ENCODE data around the gene PDE4B.

The PDE4B gene

GRCh38 chr1:66137235-66137634 is 344.5 kb downstream of the PDE4B start:
- Mint-ChIP-seq H3K27me3 (peaks cover 6% of the 10 kb centered on the region), H3K27ac (no peak overlapping the region), H3K36me3 (ENCODE audit: low read depth) (no peaks in the 10 kb centered on the region), H3K4me1 (ENCODE audit: low read depth) (peaks cover 10% of the 10 kb centered on the region), H3K4me3 (no peak overlapping the region), H3K9me3 (no peaks in the 10 kb centered on the region)

DNA sequence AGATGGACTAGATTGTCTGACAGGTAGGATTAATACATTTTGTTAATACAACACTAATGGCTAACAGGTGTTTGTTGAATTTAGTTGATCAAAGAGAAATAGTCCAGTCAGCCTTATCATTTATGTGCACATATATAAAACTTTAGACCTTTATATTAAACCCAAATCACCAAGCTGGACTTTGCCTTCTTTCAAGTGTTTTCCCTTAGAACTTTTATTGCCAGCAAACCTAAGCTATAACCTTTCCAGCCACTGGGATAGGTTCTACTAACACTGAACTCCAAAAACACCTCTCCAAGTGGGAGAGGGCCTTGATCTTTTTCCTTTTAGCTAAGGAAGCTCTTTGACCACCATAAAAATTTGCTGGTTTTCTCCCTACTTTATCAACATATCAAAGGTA is 345.9 kb downstream of the PDE4B start:
- H3K9me3 Mint-ChIP-seq, result no peaks in the 10 kb centered on the region
- H3K27ac Mint-ChIP-seq, result no peak overlapping the region
- no peaks in the 10 kb centered on the region for H3K36me3 Mint-ChIP-seq (ENCODE audit: low read depth)
- peaks cover 10% of the 10 kb centered on the region for H3K4me1 Mint-ChIP-seq (ENCODE audit: low read depth)
- H3K4me3 Mint-ChIP-seq, result no peak overlapping the region
- H3K27me3 Mint-ChIP-seq, result peaks cover 6% of the 10 kb centered on the region

DNA sequence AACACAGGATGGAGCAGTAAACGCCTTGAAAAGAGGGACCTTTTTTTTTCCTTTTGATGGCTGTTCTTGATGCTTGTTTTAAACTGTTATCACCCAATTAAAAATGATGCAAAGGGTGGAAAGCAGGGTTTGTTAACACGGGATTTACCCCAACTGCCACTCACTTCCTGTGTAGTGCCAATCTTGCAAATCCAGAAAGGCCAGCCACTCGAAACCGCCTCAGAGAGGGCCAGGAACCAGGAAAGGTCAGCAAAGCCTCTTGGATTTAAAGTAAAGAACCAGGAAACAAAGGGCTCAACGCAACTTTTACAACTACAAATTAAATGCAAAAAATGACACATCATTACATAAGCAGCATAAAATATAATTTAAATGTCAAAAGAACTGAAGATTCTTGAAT is 347.4 kb downstream of the PDE4B start:
- H3K27me3 Mint-ChIP-seq, result peaks cover 6% of the 10 kb centered on the region
- no peak overlapping the region for H3K4me3 Mint-ChIP-seq
- H3K27ac Mint-ChIP-seq, result no peak overlapping the region
- no peaks in the 10 kb centered on the region for H3K9me3 Mint-ChIP-seq
- peaks cover 10% of the 10 kb centered on the region for H3K4me1 Mint-ChIP-seq (ENCODE audit: low read depth)
- no peaks in the 10 kb centered on the region for H3K36me3 Mint-ChIP-seq (ENCODE audit: low read depth)

GRCh38 chr1:66143651-66144050 is 351.0 kb downstream of the PDE4B start:
- H3K36me3 Mint-ChIP-seq (ENCODE audit: low read depth), result no peaks in the 10 kb centered on the region
- H3K4me1 Mint-ChIP-seq (ENCODE audit: low read depth), result no peaks in the 10 kb centered on the region
- H3K9me3 Mint-ChIP-seq, result no peaks in the 10 kb centered on the region
- H3K4me3 Mint-ChIP-seq, result no peak overlapping the region
- no peak overlapping the region for H3K27ac Mint-ChIP-seq
- H3K27me3 Mint-ChIP-seq, result peaks cover 8% of the 10 kb centered on the region

DNA sequence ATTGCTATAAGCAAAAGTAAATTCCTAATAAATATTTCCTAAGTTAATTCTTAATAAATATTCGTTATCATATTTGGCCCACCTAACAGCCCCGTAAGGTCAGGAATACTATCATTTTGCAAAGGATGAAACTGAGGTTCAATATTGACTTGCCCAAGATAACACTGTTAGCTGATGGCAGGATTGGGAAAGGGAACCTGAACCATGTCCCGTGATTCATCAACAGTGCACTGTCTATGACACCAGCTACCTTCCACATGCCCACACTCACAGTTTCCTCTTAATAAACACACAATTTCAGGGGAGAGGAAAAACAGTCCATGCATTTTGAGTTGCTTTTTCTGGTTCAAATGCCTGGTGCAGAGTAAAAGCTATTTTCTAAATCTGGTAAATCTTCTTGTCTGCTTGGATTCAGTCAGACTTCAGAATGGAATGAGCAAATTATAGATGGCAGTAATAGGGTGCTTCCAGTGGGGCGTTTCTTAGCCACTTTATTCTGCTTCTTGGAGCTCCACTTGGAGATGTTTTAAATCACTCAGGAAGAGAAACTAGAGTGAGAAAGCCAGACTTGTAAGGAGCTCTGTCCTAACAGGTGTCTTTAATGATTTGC is 354.6 kb downstream of the PDE4B start:
- Mint-ChIP-seq H3K27ac (no peak overlapping the region), H3K36me3 (ENCODE audit: low read depth) (no peaks in the 10 kb centered on the region), H3K4me1 (ENCODE audit: low read depth) (no peaks in the 10 kb centered on the region), H3K27me3 (peaks cover 17% of the 10 kb centered on the region), H3K4me3 (no peak overlapping the region), H3K9me3 (no peaks in the 10 kb centered on the region)

GRCh38 chr1:66152034-66152433 is 359.3 kb downstream of the PDE4B start:
- Mint-ChIP-seq H3K36me3 (ENCODE audit: low read depth) (no peaks in the 10 kb centered on the region), H3K27ac (no peak overlapping the region), H3K4me1 (ENCODE audit: low read depth) (no peaks in the 10 kb centered on the region), H3K27me3 (peaks cover 28% of the 10 kb centered on the region), H3K4me3 (no peak overlapping the region), H3K9me3 (no peaks in the 10 kb centered on the region)

GRCh38 chr1:66154394-66154793 is 361.7 kb downstream of the PDE4B start:
- Mint-ChIP-seq H3K36me3 (ENCODE audit: low read depth) (no peaks in the 10 kb centered on the region), H3K4me1 (ENCODE audit: low read depth) (no peaks in the 10 kb centered on the region), H3K9me3 (no peaks in the 10 kb centered on the region), H3K27me3 (peaks cover 32% of the 10 kb centered on the region), H3K4me3 (no peak overlapping the region), H3K27ac (no peak overlapping the region)

GRCh38 chr1:66156144-66156543 is 363.4 kb downstream of the PDE4B start:
- Mint-ChIP-seq H3K36me3 (ENCODE audit: low read depth) (no peaks in the 10 kb centered on the region), H3K27me3 (peaks cover 33% of the 10 kb centered on the region)

GRCh38 chr1:66159800-66160199 is 367.1 kb downstream of the PDE4B start:
- H3K4me1 Mint-ChIP-seq (ENCODE audit: low read depth), result no peaks in the 10 kb centered on the region
- no peaks in the 10 kb centered on the region for H3K9me3 Mint-ChIP-seq
- H3K27me3 Mint-ChIP-seq, result peaks cover 24% of the 10 kb centered on the region
- H3K4me3 Mint-ChIP-seq, result no peak overlapping the region
- H3K36me3 Mint-ChIP-seq (ENCODE audit: low read depth), result no peaks in the 10 kb centered on the region
- H3K27ac Mint-ChIP-seq, result no peak overlapping the region

More at GRCh38 chr1:66156144-66156543, 363.4 kb downstream of the PDE4B start:
- no peaks in the 10 kb centered on the region for H3K4me1 Mint-ChIP-seq (ENCODE audit: low read depth)
- H3K27ac Mint-ChIP-seq, result no peak overlapping the region
- no peak overlapping the region for H3K4me3 Mint-ChIP-seq
- no peaks in the 10 kb centered on the region for H3K9me3 Mint-ChIP-seq

DNA sequence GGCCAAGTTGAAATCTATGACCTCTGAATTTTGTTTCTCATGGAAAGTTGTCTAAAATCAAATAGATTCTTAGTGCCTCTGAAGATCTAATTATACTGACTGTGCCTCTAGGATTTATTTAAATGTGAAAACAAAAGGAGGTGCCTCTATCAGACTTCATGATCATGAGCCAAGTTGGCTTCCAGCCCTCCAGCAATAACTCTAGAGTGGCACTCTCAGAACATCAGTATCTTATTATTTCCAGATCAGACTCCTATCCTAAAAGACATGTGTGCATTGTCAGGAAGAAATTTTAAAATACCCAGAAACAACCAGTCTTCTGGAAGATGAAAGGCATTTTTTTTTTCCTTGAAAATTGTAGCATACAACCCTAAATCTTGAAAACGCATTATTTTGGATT is 368.0 kb downstream of the PDE4B start:
- Mint-ChIP-seq H3K4me1 (ENCODE audit: low read depth) (no peaks in the 10 kb centered on the region), H3K4me3 (no peak overlapping the region), H3K27me3 (peaks cover 25% of the 10 kb centered on the region), H3K27ac (no peak overlapping the region), H3K36me3 (ENCODE audit: low read depth) (no peaks in the 10 kb centered on the region), H3K9me3 (no peaks in the 10 kb centered on the region)

- Mint-ChIP-seq H3K27ac (no peak overlapping the region), H3K36me3 (ENCODE audit: low read depth) (no peaks in the 10 kb centered on the region), H3K27me3 (peaks cover 28% of the 10 kb centered on the region), H3K4me1 (ENCODE audit: low read depth) (peaks cover 21% of the 10 kb centered on the region), H3K9me3 (peaks cover 4% of the 10 kb centered on the region), H3K4me3 (no peak overlapping the region)
Measured at GRCh38 chr1:66166753-66167152, 374.1 kb downstream of the PDE4B start.

DNA sequence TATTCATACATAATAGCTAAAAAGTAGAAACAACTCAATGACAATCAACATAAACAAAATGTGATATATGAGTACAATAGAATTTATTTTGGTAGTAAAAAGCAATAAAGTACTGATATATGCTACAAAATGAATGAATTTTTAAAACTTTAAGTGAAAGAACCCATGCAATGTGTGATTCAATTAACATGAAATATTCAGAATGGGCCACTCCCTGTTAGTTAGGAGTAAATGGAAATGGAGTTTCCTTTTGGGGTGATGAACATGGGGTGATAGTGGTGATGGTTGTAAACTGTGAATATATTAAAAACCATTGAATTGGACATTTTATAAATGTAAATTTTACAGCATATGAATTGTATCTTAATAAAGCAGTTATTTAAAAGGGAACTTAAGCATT is 374.6 kb downstream of the PDE4B start:
- Mint-ChIP-seq H3K4me3 (no peak overlapping the region), H3K27me3 (peaks cover 28% of the 10 kb centered on the region), H3K36me3 (ENCODE audit: low read depth) (no peaks in the 10 kb centered on the region)

DNA sequence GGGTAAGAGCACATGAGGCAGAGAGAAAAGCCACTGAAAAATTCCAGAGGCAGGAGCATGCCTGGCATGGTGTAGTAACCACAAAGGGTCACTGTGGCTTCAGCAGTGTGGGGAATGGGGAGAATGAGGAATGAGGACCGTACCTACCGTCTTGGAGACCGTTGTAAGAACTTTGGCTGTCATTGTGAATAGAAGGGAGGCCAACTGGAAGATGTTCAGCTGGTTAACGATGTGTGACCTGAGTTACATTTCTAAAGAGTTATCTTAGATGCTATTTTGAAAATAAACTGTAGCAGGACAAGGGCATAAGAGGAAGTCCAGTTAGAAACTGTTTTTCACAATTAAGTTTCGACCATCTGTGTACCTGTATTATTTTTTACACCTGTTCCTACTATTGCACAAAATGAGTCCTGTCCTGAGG is 375.8 kb downstream of the PDE4B start:
- Mint-ChIP-seq H3K36me3 (ENCODE audit: low read depth) (no peaks in the 10 kb centered on the region), H3K27ac (no peak overlapping the region), H3K4me3 (no peak overlapping the region), H3K4me1 (ENCODE audit: low read depth) (peaks cover 21% of the 10 kb centered on the region), H3K27me3 (peaks cover 23% of the 10 kb centered on the region), H3K9me3 (peaks cover 4% of the 10 kb centered on the region)

More for the DNA sequence above, 374.6 kb downstream of the PDE4B start:
- peaks cover 4% of the 10 kb centered on the region for H3K9me3 Mint-ChIP-seq
- H3K27ac Mint-ChIP-seq, result no peak overlapping the region
- peaks cover 21% of the 10 kb centered on the region for H3K4me1 Mint-ChIP-seq (ENCODE audit: low read depth)

GRCh38 chr1:66168948-66169671 is 376.4 kb downstream of the PDE4B start:
- Mint-ChIP-seq H3K4me1 (ENCODE audit: low read depth) (peaks cover 21% of the 10 kb centered on the region), H3K4me3 (no peak overlapping the region), H3K27me3 (peaks cover 18% of the 10 kb centered on the region), H3K36me3 (ENCODE audit: low read depth) (no peaks in the 10 kb centered on the region), H3K27ac (no peak overlapping the region), H3K9me3 (peaks cover 4% of the 10 kb centered on the region)

DNA sequence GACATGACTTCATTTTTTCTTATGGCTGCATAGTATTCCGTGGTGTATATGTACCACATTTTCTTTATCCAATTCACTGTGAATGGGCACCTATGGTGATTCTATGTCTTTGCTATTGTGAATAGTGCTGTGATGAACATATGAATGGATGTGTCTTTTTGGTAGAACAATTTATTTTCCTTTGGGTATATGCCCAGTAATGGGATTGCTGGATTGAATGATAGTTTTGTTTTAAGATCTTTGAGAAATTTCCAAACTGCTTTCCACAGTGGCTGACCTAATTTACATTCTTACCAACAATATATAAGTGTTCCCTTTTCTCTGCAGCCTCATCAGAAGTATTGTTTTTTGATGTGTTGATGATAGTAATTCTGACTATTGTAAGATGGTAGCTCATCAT is 379.6 kb downstream of the PDE4B start:
- no peak overlapping the region for H3K27ac Mint-ChIP-seq
- H3K4me1 Mint-ChIP-seq (ENCODE audit: low read depth), result peaks cover 21% of the 10 kb centered on the region
- peaks cover 12% of the 10 kb centered on the region for H3K27me3 Mint-ChIP-seq
- no peaks in the 10 kb centered on the region for H3K9me3 Mint-ChIP-seq
- no peak overlapping the region for H3K4me3 Mint-ChIP-seq
- H3K36me3 Mint-ChIP-seq (ENCODE audit: low read depth), result no peaks in the 10 kb centered on the region

DNA sequence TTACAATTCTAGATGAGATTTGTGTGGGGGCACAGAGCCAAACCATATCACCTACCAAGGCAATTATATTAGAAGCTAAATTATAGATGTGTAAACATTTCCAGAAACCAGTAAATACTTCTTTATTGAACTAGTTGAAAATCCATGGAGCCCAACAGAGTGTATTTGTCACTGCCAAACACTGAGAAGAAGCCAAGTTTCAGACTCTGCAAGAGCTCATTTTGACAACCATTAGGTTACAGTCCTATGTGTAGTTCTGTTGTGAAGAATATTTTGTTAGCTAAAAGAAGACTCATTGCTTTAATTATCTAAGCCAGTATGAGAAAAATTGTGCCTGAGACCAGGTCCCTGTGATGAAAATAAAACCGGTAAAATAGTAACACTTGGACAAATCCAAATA is 382.4 kb downstream of the PDE4B start:
- Mint-ChIP-seq H3K4me3 (no peak overlapping the region), H3K27ac (no peak overlapping the region), H3K9me3 (no peaks in the 10 kb centered on the region), H3K36me3 (ENCODE audit: low read depth) (no peaks in the 10 kb centered on the region), H3K27me3 (peaks cover 8% of the 10 kb centered on the region), H3K4me1 (ENCODE audit: low read depth) (no peaks in the 10 kb centered on the region)

Data from stimulated activated naive CD8-positive, alpha-beta T cell treated with anti-CD3 and anti-CD28 coated beads, Interleukin-15, Interleukin-2, amounts not matched to agents 100 ng/mL and 50 ng/mL, for 24 hours (primary cell).